HEK293 (cell line): Measurements from ENCODE around the gene MMP24.

Source experiments
- CTCF ChIA-PET: fragments of 350-600 bp; formaldehyde crosslinking; extraction: SDS; loops from one replicate; lab custom pipeline; 2021; ENCODE audit warnings: antibody characterized with exemption; lab: Yijun Ruan, JAX
- POLR2A ChIA-PET: fragments of 300-600 bp; formaldehyde crosslinking; extraction: SDS; loops from one replicate; lab custom pipeline; 2020; ENCODE audit warnings: antibody characterized with exemption, inconsistent platforms; lab: Yijun Ruan, JAX
- H3K27ac ChIP-seq: fragments of 200-500 bp; sonication (Bioruptor generic); 2 replicates; pipeline ENCODE4 v1.5.1; 2014; ENCODE audit warnings: low read depth, low read length, control low read depth, inconsistent platforms; ENCODE audit errors: extremely low read depth
- H3K36me3 ChIP-seq, 2 experiments: fragments of 200-500 bp in 1 of 2; sonication (Bioruptor generic) in 1 of 2; 1 replicate in 1 of 2; 2 replicates in 1 of 2; pipeline ENCODE4 v1.5.1; 2014 to 2017; ENCODE audit warnings: inconsistent platforms in 2 of 2, low read length in 2 of 2; ENCODE audit not compliant: control insufficient read depth in 2 of 2, insufficient read depth in 1 of 2
- H3K4me1 ChIP-seq: fragments of 200-500 bp; sonication (Bioruptor generic); 2 replicates; pipeline ENCODE4 v1.5.1; 2014; ENCODE audit warnings: mild to moderate bottlenecking, low read length, inconsistent platforms; ENCODE audit not compliant: control insufficient read depth, insufficient read depth
- H3K4me3 ChIP-seq: 2 replicates; pipeline ENCODE4 v1.5.1; 2011; ENCODE audit warnings: low read depth, mild to moderate bottlenecking, control low read depth, low read length, moderate library complexity
- H3K9me3 ChIP-seq: fragments of 200-500 bp; sonication (Bioruptor generic); 2 replicates; pipeline ENCODE4 v1.5.1; 2014; ENCODE audit warnings: low read depth, low read length, inconsistent platforms; ENCODE audit not compliant: control insufficient read depth, insufficient read depth
- BCL6B ChIP-seq: fragments of 450-650 bp; formaldehyde crosslinking; IDR thresholded peaks from 2 replicates; pipeline ENCODE4 v1.5.1; 2017; ENCODE audit warnings: missing biosample characterization, missing genetic modification characterization
- HOXD13 ChIP-seq: sonication (generic); formaldehyde crosslinking; IDR thresholded peaks from 2 replicates; pipeline ENCODE4 v1.8.0; 2022; ENCODE audit warnings: missing genetic modification reagents, borderline replicate concordance
- INSM2 ChIP-seq: fragments of 450-650 bp; formaldehyde crosslinking; IDR thresholded peaks from 2 replicates; pipeline ENCODE4 v1.5.1; 2016; ENCODE audit warnings: missing biosample characterization, missing genetic modification characterization
- KLF8 ChIP-seq: fragments of 450-650 bp; formaldehyde crosslinking; IDR thresholded peaks from 2 replicates; pipeline ENCODE4 v1.5.1; 2016; ENCODE audit warnings: missing biosample characterization, missing genetic modification characterization
- KLF9 ChIP-seq: fragments of 450-650 bp; formaldehyde crosslinking; IDR thresholded peaks from 2 replicates; pipeline ENCODE4 v1.5.1; 2016; ENCODE audit warnings: missing biosample characterization, missing genetic modification characterization, low read depth
- OSR2 ChIP-seq: fragments of 450-650 bp; formaldehyde crosslinking; IDR thresholded peaks from 2 replicates; pipeline ENCODE4 v1.5.1; 2016; ENCODE audit warnings: missing biosample characterization, missing genetic modification characterization
- SALL2 ChIP-seq: fragments of 450-650 bp; formaldehyde crosslinking; IDR thresholded peaks from 2 replicates; pipeline ENCODE4 v1.5.0; 2017; ENCODE audit warnings: missing biosample characterization, mild to moderate bottlenecking, missing genetic modification characterization, borderline replicate concordance
- SCRT1 ChIP-seq: fragments of 450-650 bp; formaldehyde crosslinking; IDR thresholded peaks from 2 replicates; pipeline ENCODE4 v1.5.1; 2016; ENCODE audit warnings: missing biosample characterization, missing genetic modification characterization, borderline replicate concordance
- ZBTB1 ChIP-seq: fragments of 450-650 bp; formaldehyde crosslinking; IDR thresholded peaks from 2 replicates; pipeline ENCODE4 v1.5.1; 2016; ENCODE audit warnings: missing biosample characterization, missing genetic modification characterization
- ZFP41 ChIP-seq: fragments of 450-650 bp; formaldehyde crosslinking; IDR thresholded peaks from 2 replicates; pipeline ENCODE4 v1.5.1; 2016; ENCODE audit warnings: missing biosample characterization, missing genetic modification characterization, borderline replicate concordance
- ZNF121 ChIP-seq: fragments of 450-650 bp; formaldehyde crosslinking; IDR thresholded peaks from 2 replicates; pipeline ENCODE4 v1.5.1; 2016; ENCODE audit warnings: missing biosample characterization, missing genetic modification characterization
- ZNF132 ChIP-seq: fragments of 450-650 bp; formaldehyde crosslinking; IDR thresholded peaks from 2 replicates; pipeline ENCODE4 v1.5.1; 2017; ENCODE audit warnings: missing biosample characterization, missing genetic modification characterization, borderline replicate concordance
- ZNF157 ChIP-seq: fragments of 450-650 bp; formaldehyde crosslinking; IDR thresholded peaks from 2 replicates; pipeline ENCODE4 v1.5.1; 2016; ENCODE audit warnings: missing biosample characterization, missing genetic modification characterization
- ZNF341 ChIP-seq: fragments of 450-650 bp; formaldehyde crosslinking; IDR thresholded peaks from 2 replicates; pipeline ENCODE4; 2016; ENCODE audit warnings: low read depth, missing biosample characterization, missing genetic modification characterization
- ZNF362 ChIP-seq: fragments of 450-650 bp; formaldehyde crosslinking; IDR thresholded peaks from 2 replicates; pipeline ENCODE4 v1.5.1; 2016; ENCODE audit warnings: missing biosample characterization, missing genetic modification characterization
- ZNF529 ChIP-seq: fragments of 450-650 bp; formaldehyde crosslinking; IDR thresholded peaks from 2 replicates; pipeline ENCODE4 v1.5.1; 2017; ENCODE audit warnings: missing genetic modification characterization, missing biosample characterization; ENCODE audit not compliant: insufficient replicate concordance
- ZNF785 ChIP-seq: fragments of 450-650 bp; formaldehyde crosslinking; IDR thresholded peaks from 2 replicates; pipeline ENCODE4 v1.5.1; 2016; ENCODE audit warnings: missing biosample characterization, missing genetic modification characterization
- ZNF830 ChIP-seq: fragments of 450-650 bp; IDR thresholded peaks from 2 replicates; pipeline ENCODE4 v1.5.0; 2018; ENCODE audit warnings: missing biosample characterization, missing genetic modification characterization, low read depth, mild to moderate bottlenecking, moderate library complexity
- ZNF837 ChIP-seq: fragments of 450-650 bp; formaldehyde crosslinking; IDR thresholded peaks from 2 replicates; pipeline ENCODE4 v1.5.1; 2016; ENCODE audit warnings: missing biosample characterization, missing genetic modification characterization
- ZSCAN4 ChIP-seq: fragments of 450-650 bp; formaldehyde crosslinking; IDR thresholded peaks from 2 replicates; pipeline ENCODE4 v1.5.1; 2017; ENCODE audit warnings: missing biosample characterization, missing genetic modification characterization

Gene MMP24

GRCh38 chr20:35281506-35282101 lies 55.1 kb downstream of the MMP24 start:
- H3K27ac ChIP-seq, result no peak overlapping the region

GRCh38 chr20:35283441-35284266 lies 57.2 kb downstream of the MMP24 start:
- TF ChIP-seq KLF8 (tag by site-specific recombination) (no peak), SCRT1 (tag by site-specific recombination) (no peak), KLF9 (tag by site-specific recombination) (no peak), ZFP41 (tag by site-specific recombination) (no peak), ZNF785 (tag by site-specific recombination) (no peak), ZNF837 (no peak), ZNF132 (tag by site-specific recombination) (no peak), ZNF341 (tag by site-specific recombination) (no peak), ZNF529 (tag by site-specific recombination) (no peak), SALL2 (tag by site-specific recombination) (no peak), BCL6B (tag by site-specific recombination) (no peak), HOXD13 (no peak), OSR2 (no peak), ZNF121 (tag by site-specific recombination) (no peak), ZBTB1 (tag by site-specific recombination) (no peak)
- TF ChIP-seq, all 188 proteins: peak for 0
- Histone ChIP-seq H3K27ac (peak overlapping the region; percentile 81), H3K36me3 (peaks cover 14 to 45% of the 10 kb centered on the region in 2 experiments; a peak in 2 of 3 replicates), H3K4me1 (no peaks in the 10 kb centered on the region), H3K9me3 (no peaks in the 10 kb centered on the region), H3K4me3 (peak overlapping the region; percentile 86)
- CTCF ChIA-PET, result interaction anchor here (0.6 to 1.4 kb wide), 5 partner anchors 20 to 206 kb away, joined by 3 to 6 read pairs (median 4); no protein-coding TSS in a partner anchor
- POLR2A ChIA-PET, result interaction anchor here (0.5 to 1.7 kb wide), 15 partner anchors 9 to 171 kb away, joined by 3 to 19 read pairs (median 5); partner anchors contain the start of genes CEP250 and EDEM2

More at GRCh38 chr20:35281506-35282101, 55.1 kb downstream of the MMP24 start:
- ChIA-PET POLR2A (interaction anchor here (0.7 kb wide), 1 partner anchor 187 kb away, joined by 4 read pairs; no protein-coding TSS in a partner anchor), CTCF (no interaction called here)
- Histone ChIP-seq H3K4me3 (no peak overlapping the region), H3K36me3 (peaks cover 18 to 54% of the 10 kb centered on the region in 2 experiments; a peak in 2 of 3 replicates), H3K9me3 (no peaks in the 10 kb centered on the region), H3K4me1 (no peaks in the 10 kb centered on the region)
- TF ChIP-seq INSM2 (tag by site-specific recombination) (no peak), ZSCAN4 (tag by site-specific recombination) (no peak), ZNF830 (no peak), ZNF121 (tag by site-specific recombination) (peak; percentile 92), ZNF157 (tag by site-specific recombination) (no peak), ZNF362 (tag by site-specific recombination) (no peak)
